HG03558 (cell line): ENCODE data around the gene NEDD1.

ENCODE experiments used
- ATAC-seq: cut with Tn5 transposase; IDR thresholded peaks from one replicate; pipeline ENCODE4 v1.9.1; 2021; ENCODE audit warnings: moderate number of reproducible peaks; ENCODE audit not compliant: unreplicated experiment; ENCODE audit errors: extremely low read depth

NEDD1 gene

GRCh38 chr12:96997797-96998484, 90.9 kb downstream of the NEDD1 start:
- no peak for ATAC-seq

- ATAC-seq: no peak
These were observed 96.2 kb downstream of the NEDD1 start for GRCh38 chr12:97003276-97003675.
